A549 (cell line): Measurements from ENCODE around the gene CXCL14. TPM values are rescaled to one million over a fixed set of nuclear protein-coding genes. Genes with fewer than 3 reads are reported as not detected.

Experiments
- ATAC-seq, 2 experiments: fragments of 200-7000 bp in 1 of 2; fragments of >200 bp in 1 of 2; cut with Nextera tagmentation in 1 of 2; cut with Tn5 transposase in 1 of 2; 3 replicates each; pipeline versions ENCODE4 v1.8.0 to v1.9.1; 2018 to 2020; ENCODE audit warnings: mild to moderate bottlenecking in 1 of 2, moderate library complexity in 1 of 2
- CTCF ChIA-PET: fragments of 300-600 bp; sonication (Branson Sonifier 250); formaldehyde crosslinking; extraction: SDS; loops from one replicate; lab custom pipeline; 2021; ENCODE audit warnings: antibody characterized with exemption, inconsistent platforms; lab: Yijun Ruan, JAX
- POLR2A ChIA-PET: fragments of 350-600 bp; formaldehyde crosslinking; extraction: SDS; loops from one replicate; lab custom pipeline; 2021; ENCODE audit warnings: antibody characterized with exemption, inconsistent platforms; lab: Yijun Ruan, JAX
- DNase-seq, 2 experiments: peaks; one replicate each; pipeline versions ENCODE4 v3.0.0 to v3.0.0-alpha.2; 2011 to 2016; ENCODE audit warnings: low read depth in 1 of 2, low spot score in 1 of 2
- FAIRE-seq: peaks from 2 replicates; lab custom pipeline; 2011; peaks lifted over from hg19 to GRCh38; lab: Jason Lieb, UNC
- H3K27ac ChIP-seq, 2 experiments: fragments of >200 bp; sonication (Bioruptor Twin); formaldehyde crosslinking; 3 replicates each; pipeline ENCODE4 v1.5.1; 2016 to 2017
- H3K4me1 ChIP-seq: fragments of >200 bp; sonication (Bioruptor Twin); formaldehyde crosslinking; 3 replicates; pipeline ENCODE4 v1.6.1; 2016
- H3K4me2 ChIP-seq: fragments of >200 bp; sonication (Bioruptor Twin); formaldehyde crosslinking; 3 replicates; pipeline ENCODE4 v1.6.1; 2016
- H3K4me3 ChIP-seq: fragments of >200 bp; sonication (Bioruptor Twin); formaldehyde crosslinking; 3 replicates; pipeline ENCODE4 v1.5.1; 2016
- H3K9me3 ChIP-seq: fragments of >200 bp; sonication (Bioruptor Twin); formaldehyde crosslinking; 3 replicates; pipeline ENCODE4 v1.6.1; 2016
- ATOH8 ChIP-seq: fragments of 250-450 bp; sonication (Bioruptor Pico); IDR thresholded peaks from 2 replicates; pipeline ENCODE4 v1.5.0; 2020; ENCODE audit warnings: low read depth, mild to moderate bottlenecking, moderate library complexity
- BHLHE40 ChIP-seq: IDR thresholded peaks from 2 replicates; pipeline ENCODE4 v1.6.1; 2012; ENCODE audit warnings: low read depth, low read length, inconsistent platforms
- CBX2 ChIP-seq: fragments of 200-600 bp; sonication (generic); IDR thresholded peaks from 2 replicates; pipeline ENCODE4 v1.6.1; 2016; ENCODE audit warnings: low read depth, mild to moderate bottlenecking, borderline replicate concordance
- CEBPB ChIP-seq, 2 experiments: fragments of >200 bp in 1 of 2; sonication (Bioruptor Twin) in 1 of 2; formaldehyde crosslinking in 1 of 2; IDR thresholded peaks; 2 replicates each; pipeline ENCODE4 v1.6.1; 2012 to 2016
- CHD2 ChIP-seq: fragments of 150-350 bp; IDR thresholded peaks from 2 replicates; pipeline ENCODE4 v1.6.1; 2014; ENCODE audit warnings: low read length; ENCODE audit not compliant: partially characterized antibody
- CHD4 ChIP-seq: fragments of 200-600 bp; sonication (generic); IDR thresholded peaks from 2 replicates; pipeline ENCODE4 v1.6.1; 2016; ENCODE audit warnings: antibody characterized with exemption, mild to moderate bottlenecking, borderline replicate concordance
- CTCF ChIP-seq: fragments of >200 bp; sonication (Bioruptor Twin); formaldehyde crosslinking; IDR thresholded peaks from 3 replicates; pipeline ENCODE4 v1.5.1; 2016
- ESRRA ChIP-seq: fragments of 150-350 bp; IDR thresholded peaks from 2 replicates; pipeline ENCODE4 v1.6.1; 2014; ENCODE audit warnings: mild to moderate bottlenecking, low read length, borderline replicate concordance
- GATA3 ChIP-seq: IDR thresholded peaks from 2 replicates; pipeline ENCODE4 v1.6.1; 2012; ENCODE audit warnings: borderline replicate concordance
- HES2 ChIP-seq: fragments of >200 bp; sonication (Bioruptor Twin); formaldehyde crosslinking; IDR thresholded peaks from 2 replicates; pipeline ENCODE4 v1.6.1; 2016
- HOXB5 ChIP-seq: fragments of 250-450 bp; sonication (Bioruptor Pico); IDR thresholded peaks from 2 replicates; pipeline ENCODE4 v1.5.0; 2020; ENCODE audit warnings: mild to moderate bottlenecking, moderate library complexity
- MYC ChIP-seq: IDR thresholded peaks from 2 replicates; pipeline ENCODE4 v1.6.1; 2012; ENCODE audit warnings: mild to moderate bottlenecking, inconsistent platforms, low read length, improper control_type of control experiment, borderline replicate concordance
- NR3C1 ChIP-seq: fragments of >200 bp; sonication (Bioruptor Twin); formaldehyde crosslinking; IDR thresholded peaks from 3 replicates; pipeline ENCODE4 v1.6.1; 2017
- PBX3 ChIP-seq: IDR thresholded peaks from 2 replicates; pipeline ENCODE4 v1.6.1; 2012
- PHF8 ChIP-seq: fragments of 200-600 bp; sonication (generic); IDR thresholded peaks from 2 replicates; pipeline ENCODE4 v1.6.1; 2016; ENCODE audit warnings: low read depth, mild to moderate bottlenecking, antibody characterized with exemption, moderate library complexity, borderline replicate concordance
- REST ChIP-seq: fragments of 200-600 bp; sonication (generic); IDR thresholded peaks from 2 replicates; pipeline ENCODE4 v1.6.1; 2016; ENCODE audit warnings: antibody characterized with exemption, mild to moderate bottlenecking, moderate library complexity
- RFX5 ChIP-seq: fragments of 450-650 bp; IDR thresholded peaks from 2 replicates; pipeline ENCODE4 v1.7.1; 2014; ENCODE audit warnings: antibody characterized with exemption, mild to moderate bottlenecking, moderate library complexity
- RNF2 ChIP-seq: fragments of 200-600 bp; sonication (generic); IDR thresholded peaks from 2 replicates; pipeline ENCODE4 v1.6.1; 2016; ENCODE audit warnings: low read depth, mild to moderate bottlenecking, antibody characterized with exemption, moderate library complexity, borderline replicate concordance
- ZFP36 ChIP-seq: fragments of 450-650 bp; IDR thresholded peaks from 2 replicates; pipeline ENCODE4 v1.6.1; 2014; ENCODE audit warnings: borderline replicate concordance; ENCODE audit not compliant: partially characterized antibody
- WGBS: methylation state at CpG from one replicate; pipeline ENCODE4 v1.1.6; 2017; ENCODE audit errors: missing lambda C conversion rate; 5-methylcytosine and 5-hydroxymethylcytosine counted together
- polyA plus RNA-seq, 4 experiments: library from polyadenylated mRNA; depleted of rRNA in 3 of 4; stranded (reverse); fragments of >200 nt; fragmentation: RNase III in 1 of 4; extraction: RNeasy Plus Mini Kit Qiagen cat#74134 plus additional on column Dnase treatment in 1 of 4; gene quantifications; 2 replicates in 3 of 4; 3 replicates in 1 of 4; pipeline ENCODE4 v1.2.3, GENCODE V29; 2011 to 2017

CXCL14 gene
- polyA plus RNA-seq, 2 of the 4 experiments (the other 2 are of a cell fraction): 0.12 TPM; not detected in 1

GRCh38 chr5:135577421-135577820, 1.4 kb downstream of the CXCL14 start:
- FAIRE-seq (no peak), DNase-seq (no peak), ATAC-seq (no peak)
- 66% methylated on average over 8 of the region's 8 CpGs for WGBS
- Histone ChIP-seq H3K4me3 (no peak overlapping the region), H3K4me2 (no peak overlapping the region), H3K9me3 (0 out of 3 replicates have a peak, but pooled peaks cover 8% of the 10 kb centered on the region), H3K27ac (no peak overlapping the region), H3K4me1 (0 out of 3 replicates have a peak, but pooled peaks cover 4% of the 10 kb centered on the region)
- POLR2A ChIA-PET: no interaction called here
- TF ChIP-seq PBX3: no peak
- no peak for TF ChIP-seq REST
- TF ChIP-seq ZFP36: no peak
- TF ChIP-seq CTCF: no peak
- no peak for TF ChIP-seq NR3C1
- no peak for TF ChIP-seq CBX2
- TF ChIP-seq HES2: no peak
- TF ChIP-seq RFX5: no peak
- TF ChIP-seq HOXB5 (CRISPR knock-in tag): no peak
- no peak for TF ChIP-seq MYC
- no peak for TF ChIP-seq BHLHE40
- TF ChIP-seq, all 56 proteins: peak for 0
- CTCF ChIA-PET: interaction anchor here (1.0 to 34.8 kb wide), 3 partner anchors 20 to 151 kb away, joined by 3 to 1932 read pairs (median 600); partner anchors contain the start of genes DCANP1 and TIFAB

GRCh38 chr5:135576075-135576599, 2.7 kb downstream of the CXCL14 start:
- 16% methylated on average over 6 of the region's 6 CpGs for WGBS
- FAIRE-seq (no peak), ATAC-seq (no peak), DNase-seq (no peak)
- 0 out of 3 replicates have a peak, but pooled peaks cover 4% of the 10 kb centered on the region for H3K4me1 ChIP-seq
- POLR2A ChIA-PET: no interaction called here
- CTCF ChIA-PET: interaction anchor here (1.0 to 34.8 kb wide), 3 partner anchors 19 to 153 kb away, joined by 3 to 1932 read pairs (median 600); partner anchors contain the start of genes DCANP1 and TIFAB
- H3K4me3 ChIP-seq: no peak overlapping the region
- no peak overlapping the region for H3K27ac ChIP-seq
- H3K4me2 ChIP-seq: no peak overlapping the region
- H3K9me3 ChIP-seq: 0 out of 3 replicates have a peak, but pooled peaks cover 8% of the 10 kb centered on the region
- TF ChIP-seq CEBPB (IDR thresholded peaks at IDR 0.05) (no peak), HOXB5 (CRISPR knock-in tag) (no peak), CHD2 (no peak), ATOH8 (CRISPR knock-in tag) (no peak), RNF2 (no peak), GATA3 (no peak), PHF8 (no peak), ESRRA (no peak), CHD4 (no peak)
